ENCODE results near the gene MEIOSIN.

DNA sequence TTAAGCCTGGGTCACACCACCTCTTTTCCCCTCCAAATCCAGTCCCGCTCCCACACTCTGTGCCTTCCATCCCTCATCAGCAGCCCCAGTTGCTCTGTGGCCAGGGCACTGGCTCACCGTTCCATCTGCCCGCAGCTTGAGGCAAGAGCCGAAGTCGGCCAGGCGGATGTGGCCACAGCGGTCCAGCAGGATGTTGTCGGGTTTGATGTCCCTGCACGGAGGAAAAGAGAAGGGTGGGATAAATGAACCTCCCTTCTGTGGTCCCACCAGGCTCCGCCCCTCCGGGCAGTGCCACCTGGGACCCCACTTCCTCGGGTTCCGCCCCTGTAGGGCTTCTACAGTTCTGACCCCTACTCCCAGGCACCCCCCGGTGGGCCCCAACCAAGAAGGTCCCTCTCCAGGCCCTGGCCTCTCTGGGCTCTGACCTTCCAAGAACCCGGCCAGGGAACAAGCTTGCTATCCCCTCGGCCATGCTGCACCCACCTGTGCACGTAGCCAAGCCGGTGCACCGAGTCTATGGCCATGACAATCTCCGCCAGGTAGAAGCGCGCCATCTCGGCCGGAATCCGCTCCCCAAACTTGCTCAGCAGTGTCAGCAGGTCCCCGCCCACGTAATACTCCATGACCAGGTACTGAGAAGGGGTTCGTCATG lies 44.9 kb downstream of the MEIOSIN start:
- TF ChIP-seq TRIM28 (IDR thresholded peaks at IDR 0.05; ENCODE audit: borderline replicate concordance, low read length) (no peak), ZNF280D (tag by site-specific recombination; IDR thresholded peaks at IDR 0.05) (no peak), ZNF544 (tag by site-specific recombination; IDR thresholded peaks at IDR 0.05) (no peak), GFI1B (tag by site-specific recombination; IDR thresholded peaks at IDR 0.05) (no peak)
